Germinal center (tissue), 1 donor: ENCODE results near the gene PLEKHG3.

ENCODE experiments used
- DNase-seq: peaks from one replicate; pipeline ENCODE4 v3.0.0; 2012; ENCODE audit warnings: mixed read lengths, low spot score

PLEKHG3 gene

DNA sequence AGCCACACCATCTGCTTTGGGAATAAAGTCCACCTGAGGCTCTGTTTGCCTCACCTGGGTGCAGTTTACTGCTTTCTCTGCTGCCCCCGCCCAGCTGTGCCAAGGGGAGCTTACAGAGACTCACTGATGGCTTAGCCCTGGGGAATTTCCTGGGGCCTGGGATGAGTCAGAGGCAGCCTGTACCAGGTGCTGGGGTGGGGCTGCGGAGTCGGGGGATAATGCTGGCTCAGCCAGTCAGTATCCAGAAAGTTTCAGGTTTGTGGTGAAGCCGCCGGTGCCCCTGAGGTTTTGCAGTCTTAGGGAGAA lies 22.3 kb downstream of the PLEKHG3 start:
- DNase-seq, result no peak

DNA sequence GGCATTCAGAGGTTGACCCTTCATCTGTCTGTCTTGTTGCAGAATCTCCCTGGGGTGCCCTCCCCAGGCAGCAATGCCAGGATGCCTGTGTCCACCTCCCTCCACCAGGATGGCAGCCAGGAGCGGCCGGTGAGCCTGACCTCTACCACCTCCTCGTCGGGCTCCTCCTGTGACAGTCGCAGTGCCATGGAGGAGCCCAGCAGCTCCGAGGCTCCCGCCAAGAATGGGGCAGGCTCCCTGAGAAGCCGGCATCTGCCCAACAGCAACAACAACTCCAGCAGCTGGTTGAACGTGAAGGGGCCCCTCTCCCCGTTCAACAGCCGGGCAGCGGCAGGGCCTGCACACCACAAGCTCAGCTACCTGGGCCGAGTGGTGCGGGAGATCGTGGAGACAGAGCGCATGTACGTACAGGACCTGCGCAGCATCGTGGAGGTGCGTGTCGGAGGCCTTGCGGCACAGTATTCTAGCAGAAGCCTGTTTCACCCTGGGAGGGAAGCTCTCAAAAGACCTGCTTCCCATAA lies 23.4 kb downstream of the PLEKHG3 start:
- DNase-seq, result no peak

DNA sequence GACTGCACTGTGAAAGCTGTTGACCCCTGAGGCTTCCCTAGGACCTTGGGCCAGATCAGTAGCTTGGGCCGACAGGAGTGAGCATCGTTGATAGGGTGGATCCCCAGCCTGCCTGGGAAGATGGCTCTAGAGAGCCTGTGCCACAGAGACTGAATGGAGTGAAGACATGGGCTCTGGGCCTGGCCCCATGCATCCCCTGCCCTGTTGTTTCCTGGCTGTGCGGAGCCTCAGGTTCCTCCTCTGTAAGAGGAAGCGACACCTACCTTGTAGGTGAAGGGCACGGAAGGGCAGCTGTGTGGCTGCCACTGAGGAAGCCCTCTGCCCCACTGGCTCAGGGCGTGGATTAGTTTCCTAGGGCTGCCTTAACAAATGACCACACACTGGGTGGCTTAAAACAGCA lies 23.9 kb downstream of the PLEKHG3 start:
- no peak for DNase-seq

DNA sequence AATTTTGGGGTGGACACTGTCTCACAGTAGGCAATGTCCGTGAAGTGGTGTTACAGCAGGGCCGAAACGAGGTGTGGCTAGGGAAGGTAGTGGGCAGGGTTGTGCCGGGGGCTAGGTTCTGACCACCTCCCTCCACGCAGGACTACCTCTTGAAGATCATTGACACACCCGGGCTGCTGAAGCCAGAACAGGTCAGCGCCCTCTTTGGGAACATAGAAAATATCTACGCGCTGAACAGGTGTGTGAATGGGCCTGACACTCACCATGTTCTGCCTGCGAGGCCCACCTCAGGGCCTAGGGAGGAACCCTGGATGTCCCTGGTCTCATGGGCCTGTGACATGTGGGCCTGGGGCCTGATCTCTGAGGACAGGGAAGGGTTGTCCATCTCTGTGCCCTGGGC lies 24.6 kb downstream of the PLEKHG3 start:
- no peak for DNase-seq

DNA sequence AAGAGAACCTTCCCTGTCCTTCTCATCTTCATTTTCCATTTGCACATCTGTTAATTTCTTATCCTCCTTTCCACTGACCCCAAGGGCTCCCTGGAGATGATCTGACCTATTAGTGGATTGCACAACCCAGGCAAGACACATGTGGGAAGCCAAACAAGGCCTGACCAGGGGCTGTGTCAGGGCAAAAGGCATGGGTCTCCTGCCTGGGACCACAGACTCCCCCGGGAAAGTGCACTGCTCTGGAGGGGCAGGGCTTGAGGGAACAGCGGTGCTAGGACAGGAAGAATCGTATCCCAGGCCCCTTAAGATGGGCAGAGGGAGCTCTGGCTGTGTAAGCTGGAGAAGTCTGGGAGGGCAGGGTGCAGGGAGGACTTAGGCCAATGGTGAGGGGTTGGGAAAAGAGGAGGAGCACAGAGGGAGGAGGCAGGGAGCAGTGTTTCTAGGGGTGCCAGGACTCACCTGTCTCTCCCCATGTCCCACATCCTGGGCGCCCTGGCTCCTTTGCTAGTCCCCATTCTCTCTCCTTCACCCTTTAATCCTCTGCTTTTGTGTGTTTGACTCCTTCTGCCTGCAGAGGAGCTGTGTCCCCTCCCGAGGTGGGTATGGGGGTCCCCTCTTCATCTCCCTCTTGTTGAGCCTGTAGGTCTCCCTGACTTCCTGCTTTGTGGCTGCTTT lies 25.3 kb downstream of the PLEKHG3 start:
- DNase-seq, result no peak

DNA sequence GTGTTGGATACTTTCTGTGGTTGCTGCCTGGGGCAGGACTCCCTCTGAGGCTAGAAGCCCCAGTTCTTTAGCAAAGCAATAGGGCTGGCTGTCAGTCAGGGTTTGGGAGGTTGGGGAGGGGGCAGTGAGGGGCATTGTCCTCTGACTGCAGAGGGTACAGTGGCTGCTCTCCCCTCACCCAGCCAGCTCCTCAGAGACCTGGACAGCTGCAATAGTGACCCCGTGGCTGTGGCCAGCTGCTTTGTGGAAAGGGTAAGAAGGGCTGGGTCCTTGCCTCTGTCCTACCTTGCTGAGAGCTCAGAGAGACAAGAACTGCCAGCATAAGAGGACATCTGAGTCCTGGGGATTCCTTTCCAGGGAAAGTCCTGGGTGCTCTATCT lies 25.8 kb downstream of the PLEKHG3 start:
- DNase-seq, result no peak

DNA sequence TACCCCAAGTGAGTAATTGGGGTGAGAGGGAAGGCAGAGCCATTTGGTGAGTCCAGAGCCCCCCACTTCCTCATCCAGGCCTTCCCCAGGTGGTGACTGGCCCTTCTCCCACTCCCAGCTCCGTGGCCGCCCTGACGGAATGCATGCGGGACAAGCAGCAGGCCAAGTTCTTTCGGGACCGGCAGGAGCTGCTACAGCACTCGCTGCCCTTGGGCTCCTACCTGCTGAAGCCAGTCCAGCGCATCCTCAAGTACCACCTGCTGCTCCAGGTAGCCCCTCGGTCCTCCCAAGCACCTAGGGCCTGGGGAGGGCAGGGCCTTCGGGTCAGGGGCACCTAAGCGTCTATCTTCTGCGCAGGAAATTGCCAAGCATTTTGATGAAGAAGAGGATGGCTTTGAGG lies 26.5 kb downstream of the PLEKHG3 start:
- DNase-seq, result no peak

DNA sequence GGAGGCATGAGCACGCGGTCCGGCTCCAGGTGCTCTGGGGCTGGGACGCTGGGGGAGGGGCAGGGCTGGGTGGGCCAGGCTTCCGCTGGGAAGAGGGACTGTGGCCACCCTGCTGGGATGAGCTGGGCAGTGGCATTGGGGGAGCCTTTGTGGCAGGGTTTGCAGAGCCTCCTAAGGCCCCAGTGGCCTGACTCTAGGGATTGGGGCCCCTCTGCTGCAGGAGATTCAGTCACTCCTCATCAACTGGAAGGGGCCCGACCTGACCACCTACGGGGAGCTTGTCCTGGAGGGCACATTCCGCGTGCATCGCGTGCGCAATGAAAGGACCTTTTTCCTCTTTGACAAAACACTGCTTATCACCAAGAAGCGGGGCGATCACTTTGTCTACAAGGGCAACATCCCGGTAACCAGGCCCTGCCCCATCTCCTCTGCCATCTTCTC lies 26.9 kb downstream of the PLEKHG3 start:
- no peak for DNase-seq

DNA sequence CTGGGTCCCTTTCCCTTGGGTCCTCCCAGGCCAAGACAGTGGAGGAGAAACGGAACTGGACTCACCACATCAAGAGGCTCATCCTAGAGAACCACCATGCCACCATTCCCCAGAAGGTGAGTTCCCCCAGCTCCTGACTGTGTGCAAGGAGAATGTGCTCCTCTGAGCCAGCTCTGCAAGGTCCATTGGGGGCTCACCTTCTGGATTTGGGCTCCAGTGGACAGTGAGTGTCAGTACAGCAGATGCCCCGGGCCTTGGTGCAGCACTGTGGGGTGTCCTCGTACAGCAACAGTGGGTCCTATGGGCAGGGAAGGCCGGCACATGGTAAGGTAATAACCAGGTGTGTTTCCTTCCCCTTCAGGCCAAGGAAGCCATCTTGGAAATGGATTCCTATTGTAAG lies 27.8 kb downstream of the PLEKHG3 start:
- DNase-seq, result no peak

DNA sequence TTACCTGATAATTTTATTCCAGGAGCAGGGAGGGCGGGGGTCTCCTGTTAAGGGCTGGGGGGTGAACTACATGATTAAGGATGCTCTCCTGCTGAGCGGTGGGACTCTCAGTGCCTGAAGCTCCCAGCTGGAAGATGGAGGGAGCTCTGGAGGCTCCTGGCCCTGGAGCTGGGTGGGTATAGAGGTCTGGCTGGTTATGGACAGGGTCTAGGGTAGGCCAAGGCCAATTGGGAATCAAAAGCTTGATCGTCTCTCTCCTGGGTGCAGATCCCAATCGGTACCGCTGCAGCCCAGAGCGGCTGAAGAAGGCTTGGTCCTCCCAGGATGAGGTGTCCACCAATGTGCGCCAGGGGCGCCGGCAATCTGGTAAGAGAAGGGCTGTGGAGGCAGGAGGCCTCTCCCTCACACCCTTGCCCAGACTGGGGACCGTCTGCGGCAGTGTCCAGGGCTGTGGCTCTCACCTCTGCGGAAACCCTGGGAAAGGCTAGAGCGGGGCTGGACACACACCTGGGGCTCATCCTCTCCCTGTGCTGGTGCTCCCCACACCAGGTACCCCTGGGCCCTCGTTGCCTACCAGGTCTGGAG lies 28.4 kb downstream of the PLEKHG3 start:
- no peak for DNase-seq

DNA sequence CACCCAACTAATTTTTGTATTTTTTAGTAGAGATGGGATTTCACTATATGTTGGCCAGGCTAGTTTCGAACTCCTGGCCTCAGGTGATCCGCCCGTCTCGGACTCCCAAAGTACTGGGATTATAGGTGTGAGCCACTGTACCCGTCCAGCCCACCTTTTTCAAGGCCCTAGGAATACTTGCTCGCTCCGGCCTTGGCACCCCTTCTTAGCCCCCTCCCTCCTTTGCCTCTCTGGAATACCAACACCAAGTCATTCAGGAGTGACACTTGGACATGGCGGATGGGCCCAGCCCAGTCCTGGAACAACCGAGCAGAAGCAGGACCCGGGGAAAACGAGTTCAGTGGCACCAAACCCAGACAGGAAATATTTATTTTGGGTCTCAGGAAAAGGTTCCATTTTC lies 29.1 kb downstream of the PLEKHG3 start:
- no peak for DNase-seq

DNA sequence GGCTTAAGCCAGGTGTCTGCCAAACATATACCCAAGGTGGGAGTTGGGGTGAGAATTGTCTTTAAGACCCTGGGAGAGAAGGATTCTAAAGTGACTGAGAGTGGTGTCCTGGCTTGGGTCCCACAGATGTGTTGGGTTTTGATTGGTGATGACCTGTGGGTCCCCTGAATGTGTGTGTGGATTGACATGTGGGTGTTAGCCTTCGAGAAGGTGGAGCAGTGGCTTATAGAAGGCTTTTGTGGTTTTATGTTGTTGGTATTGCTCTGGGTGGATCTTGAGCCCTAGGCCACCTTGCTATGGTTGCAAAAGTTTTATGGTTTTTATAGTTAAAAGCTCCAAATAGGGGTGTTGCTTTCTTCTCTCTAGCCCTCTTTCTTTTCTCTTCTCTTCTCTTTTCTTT lies 29.7 kb downstream of the PLEKHG3 start:
- no peak for DNase-seq

DNA sequence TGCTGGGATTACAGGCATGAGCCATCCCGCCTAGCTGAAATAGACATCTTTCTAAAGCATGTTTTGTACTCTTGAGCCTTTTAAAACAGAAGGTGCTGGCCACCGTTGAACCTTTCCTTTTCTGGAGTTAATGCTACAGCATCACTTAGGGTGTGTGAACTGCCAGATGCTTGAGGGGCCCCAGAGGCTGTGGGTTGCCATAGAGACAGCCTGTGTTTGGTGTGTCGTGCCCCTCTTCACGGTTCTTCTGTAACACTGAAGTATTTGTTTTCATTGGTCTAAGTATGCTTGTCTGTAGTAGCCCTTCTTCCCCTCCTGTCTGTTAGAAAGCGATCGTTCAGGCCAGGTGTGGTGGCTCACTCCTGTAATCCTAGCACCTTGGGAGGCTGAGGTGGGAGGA lies 30.8 kb downstream of the PLEKHG3 start:
- DNase-seq, result no peak

DNA sequence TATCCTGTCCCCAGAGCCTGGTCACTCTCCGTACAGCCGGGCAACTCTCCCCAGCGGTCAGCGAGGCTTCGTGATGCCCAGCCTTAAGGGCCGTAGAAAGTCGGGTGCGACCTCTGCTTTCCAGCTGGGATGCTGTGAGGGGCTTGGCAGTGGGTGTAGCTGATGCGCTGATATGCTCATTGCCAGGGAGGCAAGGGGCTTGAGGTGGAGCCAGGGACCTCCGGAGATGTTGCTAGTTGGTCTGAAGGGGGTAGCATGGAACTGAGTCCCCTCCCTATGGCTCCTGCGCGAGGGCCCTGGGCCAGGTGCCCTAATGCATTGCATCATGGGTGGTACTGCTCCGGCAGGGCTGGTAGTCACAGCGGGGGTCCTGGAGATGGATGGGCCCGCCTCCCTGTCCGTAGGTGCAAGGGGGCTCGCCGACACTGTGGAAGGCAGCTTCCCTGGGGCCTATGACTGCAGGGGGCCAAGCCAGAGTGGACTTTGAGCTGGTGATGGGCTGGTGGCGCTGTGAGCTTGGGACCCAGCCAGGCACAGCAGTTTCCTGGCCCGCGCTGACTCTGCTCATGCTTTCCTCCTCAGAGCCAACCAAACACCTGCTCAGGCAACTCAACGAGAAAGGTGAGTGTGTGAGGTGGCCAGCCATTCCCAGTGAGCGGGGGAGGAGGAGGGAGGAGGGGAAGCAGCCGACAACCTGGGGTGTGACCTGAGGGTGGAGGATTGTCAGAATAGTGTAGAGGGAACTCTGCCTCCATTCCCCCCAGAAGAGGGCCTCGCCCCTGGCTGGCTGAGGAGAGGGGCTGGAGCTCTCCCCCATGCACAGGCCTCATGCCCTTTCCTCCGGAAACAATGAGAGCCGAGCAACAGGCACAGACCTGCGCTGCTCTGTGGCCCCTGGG lies 32.3 kb downstream of the PLEKHG3 start:
- DNase-seq, result no peak

DNA sequence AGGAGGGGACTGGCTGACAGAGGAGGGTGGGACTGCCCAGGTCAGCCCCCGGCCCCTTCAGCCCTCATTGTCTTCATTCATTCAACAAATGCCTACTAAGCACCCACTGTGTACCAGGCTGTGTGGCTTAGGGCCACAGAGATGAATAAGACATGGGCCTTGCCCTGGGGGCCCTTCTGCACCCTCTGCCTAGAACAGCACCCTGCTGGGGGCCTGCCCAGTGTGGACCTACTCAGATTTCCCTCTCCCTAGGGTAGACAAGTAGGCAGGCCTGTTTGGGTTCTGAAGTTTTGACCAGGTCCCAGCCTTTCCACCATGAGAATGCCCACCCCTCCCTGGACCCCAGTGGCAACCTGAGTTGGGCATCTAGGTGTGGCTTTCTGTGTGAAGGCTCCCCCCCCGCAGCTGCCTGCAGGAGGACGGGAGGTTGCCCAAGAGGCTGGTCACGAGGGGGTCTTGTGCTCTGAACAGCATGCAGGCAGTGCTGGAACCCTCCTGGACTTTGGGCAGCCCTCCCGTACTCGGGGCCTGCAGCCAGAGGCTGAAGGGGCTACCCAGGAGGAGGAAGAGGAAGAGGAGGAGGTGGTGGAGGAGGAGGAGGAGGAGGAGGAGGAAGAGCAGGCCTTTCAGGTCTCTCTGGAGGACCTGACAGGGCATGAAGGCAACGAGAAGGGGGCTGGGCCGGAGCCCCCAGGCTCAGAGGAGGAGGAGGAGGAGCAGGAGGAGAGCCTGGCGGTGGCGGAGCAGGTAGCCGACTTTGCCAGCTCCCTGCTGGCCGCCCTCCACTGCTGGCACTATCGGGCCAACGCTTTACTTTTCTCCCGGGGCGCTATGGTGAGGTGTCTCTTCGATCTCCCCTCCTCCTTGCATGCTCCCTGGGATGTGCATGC lies 33.4 kb downstream of the PLEKHG3 start:
- no peak for DNase-seq

DNA sequence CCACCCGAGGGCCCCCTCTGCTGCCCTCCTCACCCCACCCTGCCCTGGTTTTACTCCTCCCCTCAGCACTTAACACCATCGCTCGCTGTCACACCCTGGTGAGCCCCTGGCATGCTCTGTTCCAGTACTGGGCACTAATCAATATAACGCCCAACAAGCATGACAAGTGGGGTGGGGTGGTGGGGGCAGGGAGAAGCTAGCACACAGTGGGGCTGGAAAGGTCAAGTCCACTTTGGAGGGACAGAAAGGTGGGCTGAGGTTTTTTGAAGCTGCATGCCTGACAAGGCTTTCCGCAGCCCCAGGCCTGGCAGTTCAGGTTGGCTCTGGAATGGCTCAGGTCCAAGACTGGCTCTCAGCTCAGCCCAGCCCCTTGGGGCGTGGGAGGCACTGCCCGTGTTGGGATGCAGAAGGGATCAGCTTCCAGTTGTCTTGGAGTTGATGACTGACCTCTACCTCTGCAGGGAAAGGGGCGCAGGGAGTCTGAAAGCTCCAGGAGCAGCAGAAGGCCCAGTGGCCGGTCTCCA lies 34.1 kb downstream of the PLEKHG3 start:
- no peak for DNase-seq

DNA sequence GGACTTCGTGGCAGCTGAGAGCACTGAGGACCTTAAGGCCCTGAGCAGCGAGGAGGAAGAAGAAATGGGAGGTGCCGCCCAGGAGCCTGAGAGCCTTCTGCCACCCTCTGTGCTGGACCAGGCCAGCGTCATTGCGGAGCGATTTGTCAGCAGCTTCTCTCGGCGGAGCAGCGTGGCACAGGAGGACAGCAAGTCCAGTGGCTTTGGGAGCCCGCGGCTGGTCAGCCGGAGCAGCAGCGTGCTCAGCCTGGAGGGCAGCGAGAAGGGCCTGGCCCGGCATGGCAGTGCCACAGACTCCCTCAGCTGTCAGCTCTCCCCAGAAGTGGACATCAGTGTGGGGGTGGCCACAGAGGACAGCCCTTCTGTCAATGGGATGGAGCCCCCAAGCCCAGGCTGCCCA lies 37.0 kb downstream of the PLEKHG3 start:
- DNase-seq, result no peak

DNA sequence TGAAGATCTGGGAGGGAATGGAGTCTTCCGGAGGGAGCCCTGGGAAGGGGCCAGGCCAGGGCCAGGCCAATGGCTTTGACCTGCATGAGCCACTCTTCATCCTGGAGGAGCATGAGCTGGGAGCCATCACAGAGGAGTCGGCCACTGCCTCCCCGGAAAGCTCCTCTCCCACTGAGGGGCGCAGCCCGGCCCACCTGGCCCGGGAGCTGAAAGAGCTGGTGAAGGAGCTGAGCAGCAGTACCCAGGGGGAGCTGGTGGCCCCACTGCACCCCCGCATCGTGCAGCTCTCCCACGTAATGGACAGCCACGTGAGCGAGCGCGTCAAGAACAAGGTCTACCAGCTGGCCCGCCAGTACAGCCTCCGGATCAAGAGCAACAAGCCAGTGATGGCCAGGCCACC lies 37.7 kb downstream of the PLEKHG3 start:
- DNase-seq, result no peak

DNA sequence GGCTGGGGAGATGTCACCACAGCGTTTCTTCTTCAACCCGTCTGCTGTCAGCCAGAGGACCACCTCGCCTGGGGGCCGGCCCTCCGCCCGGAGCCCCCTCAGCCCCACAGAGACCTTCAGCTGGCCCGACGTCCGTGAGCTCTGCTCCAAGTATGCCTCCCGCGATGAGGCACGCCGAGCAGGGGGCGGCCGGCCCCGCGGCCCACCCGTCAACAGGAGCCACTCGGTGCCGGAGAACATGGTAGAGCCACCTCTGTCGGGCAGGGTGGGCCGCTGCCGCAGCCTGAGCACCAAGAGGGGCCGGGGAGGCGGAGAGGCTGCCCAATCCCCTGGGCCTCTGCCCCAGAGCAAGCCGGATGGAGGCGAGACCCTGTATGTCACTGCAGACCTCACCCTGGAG lies 38.8 kb downstream of the PLEKHG3 start:
- DNase-seq, result no peak

DNA sequence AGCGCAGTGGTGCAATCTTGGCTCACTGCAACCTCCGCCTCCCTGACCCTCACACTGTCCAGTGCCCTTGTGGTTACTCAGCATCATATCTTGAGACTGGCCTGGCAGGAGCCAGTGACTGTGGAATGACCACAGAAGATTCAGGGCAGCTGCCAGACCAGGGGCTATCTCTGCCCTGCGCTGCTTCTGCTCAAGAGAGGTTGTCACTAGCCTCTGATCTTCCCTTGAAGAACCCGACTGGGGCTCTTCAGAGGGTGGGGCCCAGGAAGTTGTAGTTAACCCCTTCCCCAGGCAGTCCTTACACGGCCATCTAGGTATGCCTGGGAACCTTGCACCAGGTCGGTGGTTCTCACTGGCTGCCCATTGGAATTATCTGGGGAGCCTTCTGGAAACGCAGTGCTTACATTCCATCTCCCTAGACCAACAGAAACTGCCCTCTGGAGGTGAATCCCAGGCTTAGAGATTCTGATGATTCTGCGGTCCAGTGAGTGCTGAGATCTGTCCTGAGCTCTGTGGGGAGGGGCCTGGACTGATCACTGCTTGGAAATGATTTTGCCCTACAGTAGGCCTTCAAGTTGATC lies 41.4 kb downstream of the PLEKHG3 start:
- no peak for DNase-seq
